22Rv1 (cell line): ENCODE results near the gene SPATA16.
A peak's percentile ranks its signal among the peaks of the same experiment; 100 is the strongest.

ENCODE experiments used
- H3K27ac ChIP-seq: fragments of 450-650 bp; 2 replicates; pipeline ENCODE4 v1.5.1; 2017
- ZFX ChIP-seq: fragments of 450-650 bp; IDR thresholded peaks from 2 replicates; pipeline ENCODE4 v1.6.1; 2017; ENCODE audit warnings: antibody characterized with exemption, borderline replicate concordance
- TF ChIP-seq, protein P1 (sequence below): fragments of 450-650 bp; IDR thresholded peaks from 2 replicates; pipeline ENCODE4 v1.5.1; 2017; ENCODE audit warnings: mild to moderate bottlenecking

Gene SPATA16

DNA sequence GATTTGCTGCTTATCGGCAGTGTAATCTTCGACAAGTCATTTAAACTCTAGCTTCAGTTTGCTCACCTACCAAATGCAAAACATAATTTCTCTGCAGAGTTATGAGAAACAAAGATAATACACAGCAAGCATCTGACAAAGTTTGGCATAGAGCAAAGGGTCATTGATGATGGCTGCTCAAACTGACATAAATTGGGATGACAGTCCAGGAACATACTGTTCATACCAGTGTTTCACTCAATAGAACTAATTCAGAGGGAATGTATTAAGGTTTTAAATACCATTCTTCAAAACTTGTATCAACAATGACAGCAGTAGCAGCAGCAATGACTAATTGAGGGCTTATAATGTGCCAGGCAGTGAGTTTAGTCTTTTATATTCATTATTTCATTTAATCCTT lies 137.6 kb downstream of the SPATA16 start:
- no peak overlapping the region for H3K27ac ChIP-seq
- TF ChIP-seq ZFX, result no peak
- TF ChIP-seq, protein P1, sequence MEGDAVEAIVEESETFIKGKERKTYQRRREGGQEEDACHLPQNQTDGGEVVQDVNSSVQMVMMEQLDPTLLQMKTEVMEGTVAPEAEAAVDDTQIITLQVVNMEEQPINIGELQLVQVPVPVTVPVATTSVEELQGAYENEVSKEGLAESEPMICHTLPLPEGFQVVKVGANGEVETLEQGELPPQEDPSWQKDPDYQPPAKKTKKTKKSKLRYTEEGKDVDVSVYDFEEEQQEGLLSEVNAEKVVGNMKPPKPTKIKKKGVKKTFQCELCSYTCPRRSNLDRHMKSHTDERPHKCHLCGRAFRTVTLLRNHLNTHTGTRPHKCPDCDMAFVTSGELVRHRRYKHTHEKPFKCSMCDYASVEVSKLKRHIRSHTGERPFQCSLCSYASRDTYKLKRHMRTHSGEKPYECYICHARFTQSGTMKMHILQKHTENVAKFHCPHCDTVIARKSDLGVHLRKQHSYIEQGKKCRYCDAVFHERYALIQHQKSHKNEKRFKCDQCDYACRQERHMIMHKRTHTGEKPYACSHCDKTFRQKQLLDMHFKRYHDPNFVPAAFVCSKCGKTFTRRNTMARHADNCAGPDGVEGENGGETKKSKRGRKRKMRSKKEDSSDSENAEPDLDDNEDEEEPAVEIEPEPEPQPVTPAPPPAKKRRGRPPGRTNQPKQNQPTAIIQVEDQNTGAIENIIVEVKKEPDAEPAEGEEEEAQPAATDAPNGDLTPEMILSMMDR, result no peak

DNA sequence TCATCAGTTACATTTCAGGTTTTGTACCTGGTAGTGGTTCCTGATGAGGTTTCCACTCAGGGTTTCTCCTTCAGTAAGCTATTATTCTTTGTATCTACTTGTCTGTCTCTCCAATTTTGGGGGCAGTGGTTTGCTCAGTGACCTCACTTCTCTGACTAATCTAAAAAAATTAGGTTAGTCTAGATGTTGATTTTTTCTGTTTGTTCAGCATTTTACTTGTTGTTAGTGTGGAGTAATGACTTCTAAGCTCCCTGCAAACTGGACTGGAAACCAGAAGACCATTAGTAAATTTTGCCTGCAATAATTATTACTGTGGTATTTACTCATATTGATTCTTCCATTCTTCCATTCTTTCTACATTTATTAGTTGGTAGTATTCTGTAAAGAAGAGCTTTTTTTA lies 139.4 kb downstream of the SPATA16 start:
- no peak for TF ChIP-seq ZFX
- TF ChIP-seq, protein P1, result no peak
- no peak overlapping the region for H3K27ac ChIP-seq

DNA sequence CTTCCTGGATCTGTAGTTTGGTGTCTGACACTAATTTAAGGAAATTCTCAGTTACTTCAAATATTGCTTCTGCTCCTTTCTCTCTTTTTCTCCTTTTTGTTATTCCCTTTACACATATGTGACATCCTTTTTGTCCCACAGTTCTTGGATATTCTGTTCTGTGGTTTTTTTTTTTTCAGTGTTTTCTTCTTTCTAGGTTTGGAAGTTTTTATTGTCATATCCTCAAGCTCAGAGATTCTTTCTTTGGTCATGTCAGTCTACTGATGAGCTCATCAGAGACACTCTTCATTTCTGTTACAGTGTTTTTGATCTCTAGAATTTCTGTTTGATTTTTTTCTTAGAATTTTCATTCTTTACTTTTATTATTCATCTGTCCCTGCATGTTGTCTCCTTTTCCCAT lies 140.5 kb downstream of the SPATA16 start:
- H3K27ac ChIP-seq, result no peak overlapping the region
- TF ChIP-seq, protein P1, result no peak
- no peak for TF ChIP-seq ZFX

DNA sequence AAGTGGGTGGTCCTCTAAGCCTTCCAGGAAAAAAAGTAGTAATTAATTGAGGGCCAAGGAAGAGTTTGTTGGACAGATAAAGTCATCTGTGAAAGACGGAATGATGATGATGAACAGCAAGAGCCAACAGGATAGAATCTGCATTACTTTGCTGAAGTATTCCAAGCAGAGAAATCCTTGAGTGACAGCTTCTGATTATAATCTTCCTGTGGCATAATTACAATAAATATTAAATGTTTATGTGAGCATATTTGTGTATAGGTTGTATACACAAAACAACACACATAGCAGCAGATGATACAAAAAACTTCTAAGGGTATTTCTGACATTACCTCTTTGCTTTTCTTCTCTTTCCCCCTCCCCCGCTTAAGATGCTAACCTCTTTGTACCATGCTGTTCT lies 147.6 kb downstream of the SPATA16 start:
- TF ChIP-seq, protein P1, result no peak
- TF ChIP-seq ZFX, result no peak
- no peak overlapping the region for H3K27ac ChIP-seq

DNA sequence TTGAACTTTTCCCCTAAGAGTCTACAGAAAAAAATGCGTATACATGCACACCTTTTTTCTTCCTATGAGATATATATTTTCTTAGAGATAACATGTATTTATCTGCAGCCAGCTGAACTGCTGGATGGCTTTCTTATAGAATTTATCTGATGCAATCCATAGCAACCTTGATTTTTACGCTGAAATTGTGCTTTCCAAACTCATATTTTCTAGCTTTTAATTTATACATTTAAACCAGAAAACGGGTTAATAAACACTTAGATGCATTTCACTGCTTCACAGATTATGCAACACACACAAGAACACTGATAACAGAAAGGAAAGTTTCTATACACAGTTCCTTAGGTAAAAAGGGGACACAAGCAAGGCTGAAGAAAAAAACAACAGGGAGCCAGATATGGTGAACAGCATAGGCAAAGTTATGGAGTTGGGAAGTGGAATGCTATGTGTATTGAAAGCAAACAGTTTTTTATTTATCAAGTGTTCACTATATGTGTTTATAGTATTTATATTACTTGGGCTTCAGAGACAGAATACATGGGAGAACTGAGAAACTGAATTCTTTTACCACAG lies 149.5 kb downstream of the SPATA16 start:
- no peak overlapping the region for H3K27ac ChIP-seq
- TF ChIP-seq ZFX, result no peak

DNA sequence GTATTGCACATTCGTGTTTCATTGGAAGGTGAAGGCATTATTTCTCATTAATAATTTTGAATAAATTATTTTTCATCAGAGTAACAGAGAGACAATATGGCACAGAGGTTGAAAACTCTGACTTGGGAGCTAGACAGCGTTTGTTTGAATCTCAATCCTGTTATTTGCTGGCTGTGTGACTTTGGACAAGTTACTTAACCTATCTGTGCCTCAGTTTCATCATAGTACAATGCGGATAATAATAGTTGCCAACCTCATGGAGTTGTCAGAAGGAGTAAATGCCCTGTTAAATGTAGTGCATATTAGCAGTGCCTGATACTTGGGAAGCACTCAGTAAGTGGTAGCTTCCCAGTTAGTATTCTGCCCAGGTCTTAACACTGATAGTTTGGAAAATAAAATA lies 151.7 kb downstream of the SPATA16 start:
- no peak for TF ChIP-seq ZFX
- TF ChIP-seq, protein P1, result no peak
- no peak overlapping the region for H3K27ac ChIP-seq

DNA sequence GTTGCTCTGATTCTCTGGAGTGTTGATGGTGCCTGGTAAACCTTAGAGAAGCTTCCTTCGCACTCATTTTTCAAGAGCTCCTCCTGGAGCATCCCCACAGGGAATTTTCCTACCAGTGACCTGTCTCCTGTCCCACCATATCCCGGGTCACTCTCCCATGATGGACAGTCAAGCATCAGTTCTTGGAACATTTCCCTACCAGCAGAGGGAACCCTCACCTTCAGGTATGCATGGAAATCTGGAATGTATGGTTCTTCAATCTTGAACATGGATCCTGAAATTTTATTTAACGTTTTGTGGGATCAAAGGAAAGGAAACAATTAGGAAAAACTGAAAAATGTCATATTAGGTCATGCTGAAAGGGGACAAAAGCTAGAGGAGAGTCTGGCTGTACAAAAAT lies 153.8 kb downstream of the SPATA16 start:
- TF ChIP-seq, protein P1, result peak; percentile 76
- TF ChIP-seq ZFX, result no peak
- H3K27ac ChIP-seq, result no peak overlapping the region

DNA sequence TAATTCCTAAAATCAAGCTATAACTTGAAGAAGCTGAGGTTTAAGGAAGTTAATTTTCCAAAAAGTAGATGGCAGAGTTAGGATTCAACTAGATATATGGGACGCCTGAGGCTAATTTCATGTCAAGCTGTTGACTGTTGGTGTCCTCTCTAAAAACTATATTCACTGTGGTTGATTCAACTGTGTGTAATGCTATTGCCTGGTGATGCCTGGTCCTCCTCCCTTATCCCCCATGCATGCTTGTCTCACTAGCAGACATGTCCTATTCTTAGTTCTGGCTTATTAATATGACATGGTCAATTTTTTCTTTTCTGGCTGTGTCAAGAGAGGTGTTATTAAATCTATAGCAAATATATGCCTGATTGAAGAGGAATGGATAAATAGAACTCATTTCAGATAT lies 156.1 kb downstream of the SPATA16 start:
- TF ChIP-seq ZFX, result no peak
- TF ChIP-seq, protein P1, result no peak
- H3K27ac ChIP-seq, result no peak overlapping the region
